Measurements from ENCODE around the gene PRAMEF12.
"Not testable (repeated sequence)": the region's sequence is repeated elsewhere in the genome, so short reads cannot be mapped to it uniquely, and the experiment has no call there.

The PRAMEF12 gene

GRCh38 chr1:12773438-12773837 lies at the start of gene PRAMEF12:
Gene PRAMEF12 (plus strand): TSS chr1:12773738. CDS start chr1:12774868, 1,130 bp downstream.
- no peak for TF ChIP-seq ZNF274 (IDR thresholded peaks at IDR 0.05; ENCODE audit: low read depth, low read length)

GRCh38 chr1:12728391-12728790 lies 45.1 kb upstream of the PRAMEF12 start:
- no peak overlapping the region for H3K4me3 ChIP-seq (ENCODE audit: low read length)
- no peak for TF ChIP-seq ZNF274 (IDR thresholded peaks at IDR 0.05; ENCODE audit: low read depth, low read length)

More at GRCh38 chr1:12773438-12773837, at the start of gene PRAMEF12:
- H3K4me3 ChIP-seq (ENCODE audit: low read length), result no peak within 1 kb of the TSS

- no peak for TF ChIP-seq ZNF274 (IDR thresholded peaks at IDR 0.05; ENCODE audit: low read depth, low read length)
- H3K4me3 ChIP-seq (ENCODE audit: low read length), result no peak overlapping the region
These were observed 43.4 kb upstream of the PRAMEF12 start for GRCh38 chr1:12730156-12730555.

- not testable (repeated sequence) for H3K4me3 ChIP-seq (ENCODE audit: low read length)
These were observed 42.5 kb upstream of the PRAMEF12 start for GRCh38 chr1:12731084-12731483.

GRCh38 chr1:12734651-12735050 lies 38.9 kb upstream of the PRAMEF12 start:
- TF ChIP-seq ZNF274 (IDR thresholded peaks at IDR 0.05; ENCODE audit: low read depth, low read length), result no peak

GRCh38 chr1:12738934-12739333 lies 34.6 kb upstream of the PRAMEF12 start:
- no peak for TF ChIP-seq ZNF274 (IDR thresholded peaks at IDR 0.05; ENCODE audit: low read depth, low read length)
- no peak overlapping the region for H3K4me3 ChIP-seq (ENCODE audit: low read length)

More at GRCh38 chr1:12734651-12735050, 38.9 kb upstream of the PRAMEF12 start:
- no peak overlapping the region for H3K4me3 ChIP-seq (ENCODE audit: low read length)

- H3K4me3 ChIP-seq (ENCODE audit: low read length), result no peak overlapping the region
- no peak for TF ChIP-seq ZNF274 (IDR thresholded peaks at IDR 0.05; ENCODE audit: low read depth, low read length)
These were observed 33.9 kb upstream of the PRAMEF12 start for GRCh38 chr1:12739613-12740012.

- H3K4me3 ChIP-seq (ENCODE audit: low read length), result no peak overlapping the region
- TF ChIP-seq ZNF274 (IDR thresholded peaks at IDR 0.05; ENCODE audit: low read depth, low read length), result no peak
These were observed 31.6 kb upstream of the PRAMEF12 start for GRCh38 chr1:12741946-12742345.

- no peak for TF ChIP-seq ZNF274 (IDR thresholded peaks at IDR 0.05; ENCODE audit: low read depth, low read length)
- H3K4me3 ChIP-seq (ENCODE audit: low read length), result no peak overlapping the region
These were observed 28.2 kb upstream of the PRAMEF12 start for GRCh38 chr1:12745126-12745991.

- no peak within 1 kb of the TSS for H3K4me3 ChIP-seq (ENCODE audit: low read length)
- no peak for TF ChIP-seq ZNF274 (IDR thresholded peaks at IDR 0.05; ENCODE audit: low read depth, low read length)
These were observed 27.6 kb upstream of the PRAMEF12 start, which contains the start of gene CFAP107 for GRCh38 chr1:12745992-12746323. Gene CFAP107 (plus strand): TSS chr1:12746200. CDS start chr1:12746431, 231 bp downstream.

GRCh38 chr1:12748778-12749355 lies 24.7 kb upstream of the PRAMEF12 start:
- no peak for TF ChIP-seq ZNF274 (IDR thresholded peaks at IDR 0.05; ENCODE audit: low read depth, low read length)
- H3K4me3 ChIP-seq (ENCODE audit: low read length), result no peak overlapping the region

- H3K4me3 ChIP-seq (ENCODE audit: low read length), result no peak overlapping the region
- no peak for TF ChIP-seq ZNF274 (IDR thresholded peaks at IDR 0.05; ENCODE audit: low read depth, low read length)
These were observed 18.8 kb upstream of the PRAMEF12 start for GRCh38 chr1:12754738-12755137.

- TF ChIP-seq ZNF274 (IDR thresholded peaks at IDR 0.05; ENCODE audit: low read depth, low read length), result no peak
- no peak overlapping the region for H3K4me3 ChIP-seq (ENCODE audit: low read length)
These were observed 17.3 kb upstream of the PRAMEF12 start for GRCh38 chr1:12756273-12756672.

- no peak for TF ChIP-seq ZNF274 (IDR thresholded peaks at IDR 0.05; ENCODE audit: low read depth, low read length)
- no peak overlapping the region for H3K4me3 ChIP-seq (ENCODE audit: low read length)
These were observed 16.6 kb upstream of the PRAMEF12 start for GRCh38 chr1:12756768-12757413.

GRCh38 chr1:12757836-12758235 lies 15.7 kb upstream of the PRAMEF12 start:
- H3K4me3 ChIP-seq (ENCODE audit: low read length), result no peak overlapping the region
- no peak for TF ChIP-seq ZNF274 (IDR thresholded peaks at IDR 0.05; ENCODE audit: low read depth, low read length)

Measured in GM08714 (cell line).